ENCODE measurements around the gene EMILIN1.

Gene EMILIN1

DNA sequence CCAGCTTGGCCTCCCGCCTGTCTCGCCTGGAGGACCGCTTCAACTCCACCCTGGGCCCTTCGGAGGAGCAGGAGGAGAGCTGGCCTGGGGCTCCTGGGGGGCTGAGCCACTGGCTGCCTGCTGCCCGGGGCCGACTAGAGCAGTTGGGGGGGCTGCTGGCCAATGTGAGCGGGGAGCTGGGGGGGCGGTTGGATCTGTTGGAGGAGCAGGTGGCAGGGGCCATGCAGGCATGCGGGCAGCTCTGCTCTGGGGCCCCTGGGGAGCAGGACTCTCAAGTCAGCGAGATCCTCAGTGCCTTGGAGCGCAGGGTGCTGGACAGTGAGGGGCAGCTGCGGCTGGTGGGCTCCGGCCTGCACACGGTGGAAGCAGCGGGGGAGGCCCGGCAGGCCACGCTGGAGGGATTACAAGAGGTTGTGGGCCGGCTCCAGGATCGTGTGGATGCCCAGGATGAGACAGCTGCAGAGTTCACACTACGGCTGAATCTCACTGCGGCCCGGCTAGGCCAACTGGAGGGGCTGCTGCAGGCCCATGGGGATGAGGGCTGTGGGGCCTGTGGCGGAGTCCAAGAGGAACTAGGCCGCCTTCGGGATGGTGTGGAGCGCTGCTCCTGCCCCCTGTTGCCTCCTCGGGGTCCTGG lies 4.5 kb downstream of the EMILIN1 start:
- POLR2A ChIA-PET (ENCODE audit: low non-redundant PET), result interaction anchor here (0.6 to 0.7 kb wide), 3 partner anchors 13 to 75 kb away, joined by 3 read pairs; no protein-coding TSS in a partner anchor
- TF ChIP-seq, protein P1, sequence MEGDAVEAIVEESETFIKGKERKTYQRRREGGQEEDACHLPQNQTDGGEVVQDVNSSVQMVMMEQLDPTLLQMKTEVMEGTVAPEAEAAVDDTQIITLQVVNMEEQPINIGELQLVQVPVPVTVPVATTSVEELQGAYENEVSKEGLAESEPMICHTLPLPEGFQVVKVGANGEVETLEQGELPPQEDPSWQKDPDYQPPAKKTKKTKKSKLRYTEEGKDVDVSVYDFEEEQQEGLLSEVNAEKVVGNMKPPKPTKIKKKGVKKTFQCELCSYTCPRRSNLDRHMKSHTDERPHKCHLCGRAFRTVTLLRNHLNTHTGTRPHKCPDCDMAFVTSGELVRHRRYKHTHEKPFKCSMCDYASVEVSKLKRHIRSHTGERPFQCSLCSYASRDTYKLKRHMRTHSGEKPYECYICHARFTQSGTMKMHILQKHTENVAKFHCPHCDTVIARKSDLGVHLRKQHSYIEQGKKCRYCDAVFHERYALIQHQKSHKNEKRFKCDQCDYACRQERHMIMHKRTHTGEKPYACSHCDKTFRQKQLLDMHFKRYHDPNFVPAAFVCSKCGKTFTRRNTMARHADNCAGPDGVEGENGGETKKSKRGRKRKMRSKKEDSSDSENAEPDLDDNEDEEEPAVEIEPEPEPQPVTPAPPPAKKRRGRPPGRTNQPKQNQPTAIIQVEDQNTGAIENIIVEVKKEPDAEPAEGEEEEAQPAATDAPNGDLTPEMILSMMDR (conservative IDR thresholded peaks at IDR 0.05; ENCODE audit: low read depth), result no peak
- H3K27ac ChIP-seq, result peak overlapping the region; percentile 83
- no peak for DNase-seq (ENCODE audit: low spot score)
- CTCF ChIA-PET, result interaction anchor here (1.0 to 1.3 kb wide), 2 partner anchors 32 to 123 kb away, joined by 4 to 6 read pairs; no protein-coding TSS in a partner anchor

DNA sequence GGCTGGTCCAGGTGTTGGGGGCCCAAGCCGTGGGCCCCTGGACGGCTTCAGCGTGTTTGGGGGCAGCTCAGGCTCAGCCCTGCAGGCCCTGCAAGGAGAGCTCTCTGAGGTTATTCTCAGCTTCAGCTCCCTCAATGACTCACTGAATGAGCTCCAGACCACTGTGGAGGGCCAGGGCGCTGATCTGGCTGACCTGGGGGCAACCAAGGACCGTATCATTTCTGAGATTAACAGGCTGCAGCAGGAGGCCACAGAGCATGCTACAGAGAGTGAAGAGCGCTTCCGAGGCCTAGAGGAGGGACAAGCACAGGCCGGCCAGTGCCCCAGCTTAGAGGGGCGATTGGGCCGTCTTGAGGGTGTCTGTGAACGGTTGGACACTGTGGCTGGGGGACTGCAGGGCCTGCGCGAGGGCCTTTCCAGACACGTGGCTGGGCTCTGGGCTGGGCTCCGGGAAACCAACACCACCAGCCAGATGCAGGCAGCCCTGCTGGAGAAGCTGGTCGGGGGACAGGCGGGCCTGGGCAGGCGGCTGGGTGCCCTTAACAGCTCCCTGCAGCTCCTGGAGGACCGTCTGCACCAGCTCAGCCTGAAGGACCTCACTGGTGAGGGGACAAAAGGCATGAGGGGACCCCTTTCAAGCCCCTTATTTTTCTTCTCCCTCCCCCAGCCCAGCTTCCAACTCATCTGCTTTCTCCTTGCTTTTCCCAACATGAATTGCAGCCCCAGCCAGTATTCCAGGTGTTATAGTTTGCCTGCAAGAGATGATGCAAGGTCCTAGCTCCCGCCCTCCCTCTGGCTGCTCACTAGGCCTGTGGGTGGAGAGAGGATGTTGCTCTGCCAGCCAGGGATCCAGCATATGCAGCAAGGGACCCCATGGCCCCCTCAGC lies 5.2 kb downstream of the EMILIN1 start:
- TF ChIP-seq, protein P1 (conservative IDR thresholded peaks at IDR 0.05; ENCODE audit: low read depth), result no peak
- H3K27ac ChIP-seq, result peak overlapping the region; percentile 83
- POLR2A ChIA-PET (ENCODE audit: low non-redundant PET), result interaction anchor here (0.7 kb wide), 1 partner anchor 13 kb away, joined by 3 read pairs; no protein-coding TSS in a partner anchor
- peak; percentile 42 for DNase-seq (ENCODE audit: low spot score)
- CTCF ChIA-PET, result interaction anchor here (1.0 kb wide), 1 partner anchor 124 kb away, joined by 4 read pairs; no protein-coding TSS in a partner anchor

DNA sequence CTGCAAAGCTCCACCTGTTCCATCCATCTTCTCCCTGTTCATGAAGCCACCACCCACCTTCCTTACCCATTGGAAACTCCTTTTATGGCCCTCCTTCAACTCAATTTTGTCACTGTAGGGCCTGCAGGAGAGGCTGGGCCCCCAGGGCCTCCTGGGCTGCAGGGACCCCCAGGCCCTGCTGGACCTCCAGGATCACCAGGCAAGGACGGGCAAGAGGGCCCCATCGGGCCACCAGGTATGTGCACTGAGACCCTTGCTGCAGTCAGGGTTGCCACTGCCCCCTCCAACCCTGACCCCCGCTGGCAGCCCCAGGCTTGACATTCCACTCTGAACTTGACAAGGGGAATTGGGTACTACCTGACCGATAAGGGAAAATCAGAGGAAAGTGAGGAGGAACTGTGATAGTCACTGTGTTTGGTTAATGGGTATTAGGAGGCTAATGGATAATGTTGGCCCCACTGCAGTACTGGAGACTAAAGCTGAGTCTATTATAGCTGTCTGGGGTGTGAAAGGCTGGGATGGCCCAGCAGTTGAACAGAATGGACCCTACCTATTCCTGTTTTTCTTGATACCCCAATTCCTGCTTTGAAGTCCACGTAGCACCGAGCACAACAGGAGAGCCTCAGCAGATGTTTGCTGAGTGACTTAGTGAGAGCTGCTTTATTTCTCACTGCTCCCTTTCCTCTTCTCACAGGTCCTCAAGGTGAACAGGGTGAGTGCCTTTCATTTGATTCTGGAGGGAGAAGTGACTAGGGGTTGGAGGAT lies 6.1 kb downstream of the EMILIN1 start:
- peak overlapping the region; percentile 83 for H3K27ac ChIP-seq
- TF ChIP-seq, protein P1 (conservative IDR thresholded peaks at IDR 0.05; ENCODE audit: low read depth), result no peak
- CTCF ChIA-PET, result interaction anchor here (1.8 kb wide), 1 partner anchor 123 kb away, joined by 8 read pairs; no protein-coding TSS in a partner anchor
- POLR2A ChIA-PET (ENCODE audit: low non-redundant PET), result no interaction called here
- no peak for DNase-seq (ENCODE audit: low spot score)

DNA sequence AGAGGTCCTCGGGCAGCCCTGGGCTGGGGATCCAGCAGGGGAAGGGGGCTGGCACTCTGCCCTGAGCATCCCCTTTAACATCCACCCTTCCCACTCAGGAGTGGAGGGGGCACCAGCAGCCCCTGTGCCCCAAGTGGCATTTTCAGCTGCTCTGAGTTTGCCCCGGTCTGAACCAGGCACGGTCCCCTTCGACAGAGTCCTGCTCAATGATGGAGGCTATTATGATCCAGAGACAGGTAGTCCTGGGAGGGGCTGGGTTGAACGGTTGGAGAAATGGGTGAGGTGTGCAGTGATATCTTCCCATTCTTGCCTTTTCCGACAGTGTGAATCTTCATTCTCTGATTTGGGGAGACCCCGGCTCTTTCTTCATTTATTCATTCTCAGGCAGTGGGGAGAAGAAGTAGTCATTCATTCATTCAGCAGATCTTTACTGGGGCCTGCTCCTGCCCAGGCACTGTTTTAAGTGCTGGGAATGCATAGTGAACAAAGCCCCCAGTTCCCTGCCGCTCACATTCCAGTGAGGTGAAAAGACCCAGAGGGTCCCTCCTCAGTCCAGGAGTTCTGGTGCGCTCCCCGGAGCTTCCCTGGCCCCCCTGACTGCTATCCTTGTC lies 6.8 kb downstream of the EMILIN1 start:
- peak overlapping the region; percentile 83 for H3K27ac ChIP-seq
- TF ChIP-seq, protein P1 (conservative IDR thresholded peaks at IDR 0.05; ENCODE audit: low read depth), result no peak
- CTCF ChIA-PET, result interaction anchor here (0.7 to 1.8 kb wide), 3 partner anchors 13 to 124 kb away, joined by 3 to 8 read pairs (median 3); partner anchors contain the start of gene OST4
- POLR2A ChIA-PET (ENCODE audit: low non-redundant PET), result interaction anchor here (1.0 kb wide), 1 partner anchor 35 kb away, joined by 4 read pairs; no protein-coding TSS in a partner anchor
- DNase-seq (ENCODE audit: low spot score), result no peak

DNA sequence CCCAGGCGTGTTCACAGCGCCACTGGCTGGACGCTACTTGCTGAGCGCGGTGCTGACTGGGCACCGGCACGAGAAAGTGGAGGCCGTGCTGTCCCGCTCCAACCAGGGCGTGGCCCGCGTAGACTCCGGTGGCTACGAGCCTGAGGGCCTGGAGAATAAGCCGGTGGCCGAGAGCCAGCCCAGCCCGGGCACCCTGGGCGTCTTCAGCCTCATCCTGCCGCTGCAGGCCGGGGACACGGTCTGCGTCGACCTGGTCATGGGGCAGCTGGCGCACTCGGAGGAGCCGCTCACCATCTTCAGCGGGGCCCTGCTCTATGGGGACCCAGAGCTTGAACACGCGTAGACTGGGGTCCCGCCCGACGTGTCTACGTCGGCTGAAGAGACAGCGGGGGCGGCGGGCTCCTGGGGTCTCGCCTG lies 7.3 kb downstream of the EMILIN1 start:
- CTCF ChIA-PET, result interaction anchor here (0.6 to 1.8 kb wide), 4 partner anchors 14 to 177 kb away, joined by 3 to 8 read pairs (median 4); partner anchors contain the start of gene OST4
- H3K27ac ChIP-seq, result peak overlapping the region; percentile 83
- DNase-seq (ENCODE audit: low spot score), result peak; percentile 45
- TF ChIP-seq, protein P1 (conservative IDR thresholded peaks at IDR 0.05; ENCODE audit: low read depth), result peak; percentile 55
- POLR2A ChIA-PET (ENCODE audit: low non-redundant PET), result interaction anchor here (1.0 kb wide), 1 partner anchor 35 kb away, joined by 4 read pairs; no protein-coding TSS in a partner anchor
